IMR-90 (cell line): ENCODE measurements around the gene KDM6A. TPM values are rescaled to one million over a fixed set of nuclear protein-coding genes. Genes with fewer than 3 reads are reported as not detected.

Experiments
- ATAC-seq: fragments of 200-7000 bp; cut with Tn5 transposase; 2 replicates; pipeline ENCODE4 v1.9.1; 2020; ENCODE audit warnings: low read depth, mild to moderate bottlenecking, moderate library complexity
- BruUV-seq: library from RNA; stranded (reverse); fragments of 400-500 nt; replicated peaks from 2 replicates; lab custom pipeline; 2021; lab: Mats Ljungman, UMichigan
- CTCF ChIA-PET: fragments of 300-600 bp; formaldehyde crosslinking; extraction: SDS; loops from one replicate; lab custom pipeline; 2021; ENCODE audit warnings: antibody characterized with exemption; lab: Yijun Ruan, JAX
- POLR2A ChIA-PET: fragments of 300-600 bp; sonication (Branson Sonifier 250); formaldehyde crosslinking; loops from one replicate; lab custom pipeline; 2022; ENCODE audit warnings: antibody characterized with exemption; ENCODE audit not compliant: unreplicated experiment; lab: Charles Lee
- DNase-seq: peaks from one replicate; pipeline ENCODE4 v3.0.0; 2013
- H2AFZ ChIP-seq: replicated peaks from 2 replicates; pipeline ENCODE3; 2013; ENCODE audit warnings: low read length, mild to moderate bottlenecking; ENCODE audit not compliant: poor library complexity
- H2AK5ac ChIP-seq: 2 replicates; pipeline ENCODE4 v1.6.1; 2013; ENCODE audit warnings: low read depth, low read length, inconsistent platforms
- H2AK9ac ChIP-seq: replicated peaks from 2 replicates; pipeline ENCODE3; 2013; ENCODE audit warnings: mild to moderate bottlenecking, low read depth, low read length, moderate library complexity; ENCODE audit not compliant: poor library complexity
- H2BK120ac ChIP-seq: 2 replicates; pipeline ENCODE4 v1.6.1; 2013; ENCODE audit warnings: low read depth, low read length, inconsistent platforms
- H2BK15ac ChIP-seq: 3 replicates; pipeline ENCODE4 v1.6.1; 2013; ENCODE audit warnings: low read depth, low read length, inconsistent platforms
- H2BK20ac ChIP-seq: 2 replicates; pipeline ENCODE4 v1.6.1; 2013; ENCODE audit warnings: low read depth, mild to moderate bottlenecking, inconsistent platforms, low read length, moderate library complexity
- H2BK5ac ChIP-seq: 2 replicates; pipeline ENCODE4 v1.6.1; 2013; ENCODE audit warnings: mild to moderate bottlenecking, low read depth, low read length, inconsistent platforms; ENCODE audit not compliant: poor library complexity, severe bottlenecking
- H3K14ac ChIP-seq: replicated peaks from 2 replicates; pipeline ENCODE4 v1.6.1; 2013; ENCODE audit warnings: low read depth, low read length, inconsistent platforms
- H3K18ac ChIP-seq: 2 replicates; pipeline ENCODE4 v1.6.1; 2013; ENCODE audit warnings: low read depth, low read length, control low read depth
- H3K23ac ChIP-seq: 2 replicates; pipeline ENCODE4 v1.6.1; 2013; ENCODE audit warnings: low read depth, low read length, inconsistent platforms
- H3K27ac ChIP-seq: 2 replicates; pipeline ENCODE4 v1.5.1; 2013; ENCODE audit warnings: mild to moderate bottlenecking, control low read depth, low read length; ENCODE audit not compliant: insufficient read depth
- H3K27me3 ChIP-seq: 2 replicates; pipeline ENCODE4 v1.6.1; 2013; ENCODE audit warnings: low read length; ENCODE audit not compliant: control insufficient read depth, insufficient read depth
- H3K36me3 ChIP-seq: 2 replicates; pipeline ENCODE4 v1.6.1; 2013; ENCODE audit warnings: low read length, mixed read lengths; ENCODE audit not compliant: control insufficient read depth, insufficient read depth
- H3K4ac ChIP-seq: 2 replicates; pipeline ENCODE4 v1.6.1; 2013; ENCODE audit warnings: low read depth, low read length, inconsistent platforms
- H3K4me1 ChIP-seq: 2 replicates; pipeline ENCODE4 v1.6.1; 2013; ENCODE audit warnings: low read length, mixed read lengths; ENCODE audit not compliant: control insufficient read depth, insufficient read depth
- H3K4me2 ChIP-seq: 2 replicates; pipeline ENCODE4 v1.6.1; 2013; ENCODE audit warnings: low read depth, mild to moderate bottlenecking, control low read depth, low read length, moderate library complexity
- H3K4me3 ChIP-seq: 2 replicates; pipeline ENCODE4 v1.5.1; 2013; ENCODE audit warnings: low read depth, mild to moderate bottlenecking, control low read depth, low read length, moderate library complexity; ENCODE audit not compliant: insufficient read depth
- H3K56ac ChIP-seq: 2 replicates; pipeline ENCODE4 v1.6.1; 2013; ENCODE audit warnings: low read length, inconsistent platforms; ENCODE audit not compliant: insufficient read depth; ENCODE audit errors: extremely low read depth
- H3K79me1 ChIP-seq, 2 experiments: 2 replicates each; pipeline ENCODE4 v1.6.1; 2013; ENCODE audit warnings: low read length in 2 of 2, inconsistent platforms in 1 of 2, low read depth in 1 of 2
- H3K9ac ChIP-seq: 2 replicates; pipeline ENCODE4 v1.6.1; 2013; ENCODE audit warnings: low read depth, low read length, control low read depth
- H3K9me1 ChIP-seq: 2 replicates; pipeline ENCODE4 v1.6.1; 2013; ENCODE audit warnings: low read length, inconsistent platforms; ENCODE audit not compliant: insufficient read depth
- H3K9me3 ChIP-seq: 2 replicates; pipeline ENCODE4 v1.6.1; 2013; ENCODE audit warnings: low read length; ENCODE audit not compliant: control insufficient read depth, insufficient read depth
- H4K20me1 ChIP-seq: 2 replicates; pipeline ENCODE4 v1.6.1; 2013; ENCODE audit warnings: low read length, inconsistent platforms; ENCODE audit not compliant: insufficient read depth
- H4K5ac ChIP-seq: 2 replicates; pipeline ENCODE4 v1.6.1; 2013; ENCODE audit warnings: mild to moderate bottlenecking, low read depth, low read length, control low read depth
- H4K8ac ChIP-seq, 2 experiments: 2 replicates each; pipeline ENCODE4 v1.6.1; 2013; ENCODE audit warnings: low read depth in 2 of 2, low read length in 2 of 2, control low read depth in 1 of 2, inconsistent platforms in 1 of 2
- H4K91ac ChIP-seq: 2 replicates; pipeline ENCODE4 v1.6.1; 2013; ENCODE audit warnings: low read depth, low read length, inconsistent platforms; ENCODE audit not compliant: insufficient read depth
- POLR2A ChIP-seq: IDR thresholded peaks from 2 replicates; pipeline ENCODE4 v1.6.1; 2012; ENCODE audit warnings: mild to moderate bottlenecking, low read depth, low read length
- RCOR1 ChIP-seq: IDR thresholded peaks from 2 replicates; pipeline ENCODE4 v1.6.1; 2012; ENCODE audit warnings: mild to moderate bottlenecking, low read length, improper control_type of control experiment; ENCODE audit not compliant: insufficient replicate concordance
- WGBS, 2 experiments: methylation state at CpG; one replicate each; pipeline versions ENCODE4 v1.1.5 to v1.1.7; 2013; ENCODE audit warnings: missing lambda C conversion rate in 2 of 2; ENCODE audit not compliant: insufficient read length in 1 of 2; ENCODE audit errors: extremely low coverage in 2 of 2; 5-methylcytosine and 5-hydroxymethylcytosine counted together
- dilution Hi-C: fragments of 300-500 bp; cut with HindIII; formaldehyde crosslinking; loops from one replicate; pipeline ENCODE4 v1.14.3; 2018; ENCODE audit warnings: low sequenced_read_pairs; ENCODE audit not compliant: unreplicated experiment
- in situ Hi-C: fragments of 300-500 bp; cut with MboI; formaldehyde crosslinking; loops from 3 replicates; pipeline ENCODE4 v1.14.3; 2019; ENCODE audit warnings: low sequenced_read_pairs, inconsistent platforms, mixed read lengths
- intact Hi-C: fragments of 100-400 bp; cut with micrococcal nuclease; formaldehyde crosslinking; loops from 2 replicates; pipeline ENCODE4 v1.10.0; 2022
- polyA plus RNA-seq, 3 experiments: library from polyadenylated mRNA; depleted of rRNA; stranded (reverse); fragments of >200 nt; gene quantifications; 2 replicates each; pipeline ENCODE4 v1.2.3, GENCODE V29; 2012; ENCODE audit warnings: low replicate concordance in 1 of 3
- total RNA-seq: library from RNA; depleted of rRNA; stranded (reverse); fragments of >200 nt; gene quantifications from 2 replicates; pipeline ENCODE4 v1.2.3, GENCODE V29; 2012

Gene KDM6A
- total and polyA plus RNA-seq, 2 of the 4 experiments (the other 2 are of a cell fraction), result 11.7 to 24.9 TPM

DNA sequence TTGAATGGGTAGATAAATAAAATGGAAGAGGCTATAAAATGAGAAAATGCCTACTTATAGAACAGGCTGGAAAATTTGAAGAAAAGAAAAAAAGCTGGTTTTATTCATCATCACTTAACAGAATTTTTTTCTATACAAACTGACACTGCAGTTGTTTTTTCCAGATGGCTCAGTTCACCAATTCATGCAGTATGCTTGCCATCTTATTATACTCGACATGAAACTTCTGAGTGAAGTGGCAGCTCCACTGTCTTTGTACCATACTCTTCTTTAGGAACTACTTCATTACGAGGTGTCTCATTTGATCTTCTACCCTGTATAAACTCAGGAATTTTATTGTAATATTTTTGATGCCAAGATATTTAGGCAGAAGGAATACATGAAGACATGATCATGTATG, 153.0 kb downstream of the KDM6A start:
- H2AK5ac ChIP-seq, result no peak overlapping the region
- no CpG with 5 or more reads among the region's 2 CpGs for WGBS, 2 experiments
- ChIA-PET POLR2A (no interaction called here), CTCF (no interaction called here)
- peaks cover 8% of the 10 kb centered on the region; the same call in 1 of the 2 replicates for H4K20me1 ChIP-seq
- no peaks in the 10 kb centered on the region for H3K4me1 ChIP-seq
- H3K9me3 ChIP-seq, result no peaks in the 10 kb centered on the region
- H3K23ac ChIP-seq, result no peak overlapping the region
- H4K91ac ChIP-seq, result no peak overlapping the region
- no peak overlapping the region for H2BK15ac ChIP-seq
- peaks cover 6 to 10% of the 10 kb centered on the region in 2 experiments; a peak in 3 of 4 replicates for H3K79me1 ChIP-seq
- H3K36me3 ChIP-seq, result no peaks in the 10 kb centered on the region
- no peak for DNase-seq
- no peak overlapping the region for H3K4me3 ChIP-seq
- ATAC-seq, result no peak
- H3K27ac ChIP-seq, result no peak overlapping the region
- no peak overlapping the region for H2BK5ac ChIP-seq
- dilution Hi-C loops, result no loop called here
- H2BK120ac ChIP-seq, result no peak overlapping the region
- no peaks in the 10 kb centered on the region for H3K9me1 ChIP-seq
- intact Hi-C loops, result no loop called here
- no peak overlapping the region for H2AK9ac ChIP-seq
- no peak overlapping the region for H2BK20ac ChIP-seq
- H3K14ac ChIP-seq, result no peak overlapping the region
- no peak overlapping the region for H3K9ac ChIP-seq
- H3K4me2 ChIP-seq, result no peak overlapping the region
- no peak for TF ChIP-seq RCOR1
- TF ChIP-seq POLR2A, result no peak
- H3K27me3 ChIP-seq, result no peaks in the 10 kb centered on the region
- H2AFZ ChIP-seq, result no peak overlapping the region
- in situ Hi-C loops, result no loop called here
- H3K4ac ChIP-seq, result no peak overlapping the region
- H3K56ac ChIP-seq, result no peak overlapping the region
- BruUV-seq, result no TSS peak
- H3K18ac ChIP-seq, result no peak overlapping the region
- no peak overlapping the region for H4K5ac ChIP-seq
- H4K8ac ChIP-seq, result no peak overlapping the region
